GM10248 (cell line): ENCODE data around the gene UGT2B10.
"Not testable (repeated sequence)": the region's sequence is repeated elsewhere in the genome, so short reads cannot be mapped to it uniquely, and the experiment has no call there.

Experiments used
- CTCF ChIA-PET: fragments of 300-600 bp; sonication (Branson Sonifier 250); formaldehyde crosslinking; extraction: SDS; loops from one replicate; lab custom pipeline; 2021; ENCODE audit warnings: antibody characterized with exemption; lab: Yijun Ruan, JAX
- POLR2A ChIA-PET: fragments of 350-650 bp; sonication (Branson Sonifier 250); formaldehyde crosslinking; extraction: SDS; loops from one replicate; lab custom pipeline; 2020; ENCODE audit warnings: antibody characterized with exemption; lab: Yijun Ruan, JAX
- DNase-seq: peaks from one replicate; pipeline ENCODE4 v3.0.0; 2012; ENCODE audit errors: extremely low spot score
- CTCF ChIP-seq: IDR thresholded peaks from 2 replicates; pipeline ENCODE4 v1.5.1; 2012; ENCODE audit warnings: mild to moderate bottlenecking, low read depth; ENCODE audit errors: extremely low read depth, missing control alignments, control extremely low read depth

The UGT2B10 gene

GRCh38 chr4:68815617-68816409, at the start of gene UGT2B10:
Gene UGT2B10, plus strand, starts transcription at chr4:68815994. Its CDS starts 26 bp downstream, at chr4:68816020.
- CTCF ChIA-PET = interaction anchor here (2.1 kb wide), 1 partner anchor 19 kb away, joined by 5 read pairs; no protein-coding TSS in a partner anchor

GRCh38 chr4:68771836-68772235, 44.0 kb upstream of the UGT2B10 start:
- DNase-seq, POLR2A ChIA-PET: not testable (repeated sequence)
- CTCF ChIA-PET = interaction anchor here (1.5 kb wide), 1 partner anchor 28 kb away, joined by 4 read pairs; no protein-coding TSS in a partner anchor

More at GRCh38 chr4:68815617-68816409, at the start of gene UGT2B10:
- POLR2A ChIA-PET, DNase-seq: not testable (repeated sequence)

GRCh38 chr4:68773699-68774098, 42.1 kb upstream of the UGT2B10 start:
- TF ChIP-seq CTCF = no peak
- ChIA-PET POLR2A (no interaction called here), CTCF (interaction anchor here (2.1 kb wide), 1 partner anchor 276 kb away, joined by 5 read pairs; no protein-coding TSS in a partner anchor)
- no peak for DNase-seq

- no peak for DNase-seq
- ChIA-PET CTCF (no interaction called here), POLR2A (no interaction called here)
- TF ChIP-seq CTCF = no peak
These were observed 35.6 kb upstream of the UGT2B10 start for GRCh38 chr4:68780232-68780631.

GRCh38 chr4:68797048-68797447, 18.7 kb upstream of the UGT2B10 start:
- POLR2A ChIA-PET = no interaction called here
- CTCF ChIA-PET = interaction anchor here (0.8 to 1.2 kb wide), 2 partner anchors 19 to 298 kb away, joined by 3 to 5 read pairs; partner anchors contain the start of gene UGT2B10
- no peak for TF ChIP-seq CTCF
- DNase-seq = no peak

- no peak for TF ChIP-seq CTCF
- ChIA-PET CTCF (interaction anchor here (0.8 to 1.2 kb wide), 2 partner anchors 19 to 299 kb away, joined by 3 to 5 read pairs; partner anchors contain the start of gene UGT2B10), POLR2A (no interaction called here)
- DNase-seq = no peak
These were observed 18.2 kb upstream of the UGT2B10 start for GRCh38 chr4:68797618-68798017.

GRCh38 chr4:68803013-68803412, 12.8 kb upstream of the UGT2B10 start:
- ChIA-PET POLR2A (no interaction called here), CTCF (interaction anchor here (1.3 kb wide), 1 partner anchor 10 kb away, joined by 3 read pairs; no protein-coding TSS in a partner anchor)
- no peak for DNase-seq
- TF ChIP-seq CTCF = no peak
